GOT3 (cell line): ENCODE measurements around the gene NCKAP5.

Experiments used
- DNase-seq: peaks from one replicate; lab custom pipeline; 2025; ENCODE audit warnings: mixed read lengths; lab: John Stamatoyannopoulos, UW

NCKAP5 gene

GRCh38 chr2:133458280-133458679 lies 110.0 kb downstream of the NCKAP5 start:
- DNase-seq: no peak

- DNase-seq: no peak
Observed at GRCh38 chr2:133457861-133458260, 110.4 kb downstream of the NCKAP5 start.

GRCh38 chr2:133456971-133457370 lies 111.3 kb downstream of the NCKAP5 start:
- DNase-seq: no peak

GRCh38 chr2:133456156-133456555 lies 112.1 kb downstream of the NCKAP5 start:
- no peak for DNase-seq

- no peak for DNase-seq
Observed at GRCh38 chr2:133453032-133453431, 115.2 kb downstream of the NCKAP5 start.

GRCh38 chr2:133452583-133452982 lies 115.7 kb downstream of the NCKAP5 start:
- no peak for DNase-seq

GRCh38 chr2:133452146-133452545 lies 116.1 kb downstream of the NCKAP5 start:
- DNase-seq: no peak

GRCh38 chr2:133448195-133448594 lies 120.1 kb downstream of the NCKAP5 start:
- no peak for DNase-seq

GRCh38 chr2:133447303-133447702 lies 121.0 kb downstream of the NCKAP5 start:
- DNase-seq: no peak

GRCh38 chr2:133444465-133444864 lies 123.8 kb downstream of the NCKAP5 start:
- no peak for DNase-seq

- DNase-seq: no peak
Observed at GRCh38 chr2:133442393-133442792, 125.9 kb downstream of the NCKAP5 start.

GRCh38 chr2:133439565-133439920 lies 128.7 kb downstream of the NCKAP5 start:
- DNase-seq: no peak

GRCh38 chr2:133438848-133439564 lies 129.3 kb downstream of the NCKAP5 start:
- no peak for DNase-seq

GRCh38 chr2:133438026-133438425 lies 130.2 kb downstream of the NCKAP5 start:
- DNase-seq: no peak

- no peak for DNase-seq
Observed at GRCh38 chr2:133437492-133437891, 130.8 kb downstream of the NCKAP5 start.

GRCh38 chr2:133434959-133435668 lies 133.1 kb downstream of the NCKAP5 start:
- DNase-seq: no peak

GRCh38 chr2:133433455-133434451 lies 134.5 kb downstream of the NCKAP5 start:
- DNase-seq: no peak

GRCh38 chr2:133432778-133433177 lies 135.5 kb downstream of the NCKAP5 start:
- no peak for DNase-seq

- no peak for DNase-seq
Observed at GRCh38 chr2:133431289-133431688, 137.0 kb downstream of the NCKAP5 start.

- DNase-seq: no peak
Observed at GRCh38 chr2:133426791-133427190, 141.5 kb downstream of the NCKAP5 start.

- no peak for DNase-seq
Observed at GRCh38 chr2:133425612-133426011, 142.7 kb downstream of the NCKAP5 start.

GRCh38 chr2:133424876-133425275 lies 143.4 kb downstream of the NCKAP5 start:
- no peak for DNase-seq
